Measurements from ENCODE around the gene CDK5R2. TPM values are rescaled to one million over a fixed set of nuclear protein-coding genes. Genes with fewer than 3 reads are reported as not detected.

The CDK5R2 gene
- total RNA-seq, 1 donor from 2014 or later: not detected

- no peak overlapping the region for H3K27ac Mint-ChIP-seq
- H3K4me3 Mint-ChIP-seq (ENCODE audit: low read depth): no peak overlapping the region
- intact Hi-C loops (cut with micrococcal nuclease): loop anchor here (10.0 kb wide), 1 partner anchor 201 kb away; the partner anchor contains the start of gene CYP27A1
- H3K9me3 Mint-ChIP-seq: no peaks in the 10 kb centered on the region
- peaks cover 7% of the 10 kb centered on the region for H3K4me1 Mint-ChIP-seq (ENCODE audit: low read depth)
- H3K36me3 Mint-ChIP-seq (ENCODE audit: low read depth): no peaks in the 10 kb centered on the region
- H3K27me3 Mint-ChIP-seq (ENCODE audit: low read depth): peaks cover 80% of the 10 kb centered on the region
- DNase-seq (ENCODE audit: low spot score): no peak
Observed at GRCh38 chr2:218985325-218986091, 26.0 kb downstream of the CDK5R2 start.

- Mint-ChIP-seq H3K36me3 (ENCODE audit: low read depth) (no peaks in the 10 kb centered on the region), H3K27ac (no peak overlapping the region), H3K9me3 (no peaks in the 10 kb centered on the region), H3K27me3 (ENCODE audit: low read depth) (peaks cover 83% of the 10 kb centered on the region), H3K4me1 (ENCODE audit: low read depth) (peaks cover 2% of the 10 kb centered on the region), H3K4me3 (ENCODE audit: low read depth) (no peak overlapping the region)
- intact Hi-C loops (cut with micrococcal nuclease): loop anchor here (10.0 kb wide), 1 partner anchor 201 kb away; the partner anchor contains the start of gene CYP27A1
- no peak for DNase-seq (ENCODE audit: low spot score)
Observed at GRCh38 chr2:218986148-218986761, 26.8 kb downstream of the CDK5R2 start.

GRCh38 chr2:218988164-218988563 is 28.7 kb downstream of the CDK5R2 start:
- Mint-ChIP-seq H3K4me1 (ENCODE audit: low read depth) (peaks cover 1% of the 10 kb centered on the region), H3K27me3 (ENCODE audit: low read depth) (peaks cover 82% of the 10 kb centered on the region), H3K27ac (no peak overlapping the region), H3K36me3 (ENCODE audit: low read depth) (no peaks in the 10 kb centered on the region), H3K4me3 (ENCODE audit: low read depth) (no peak overlapping the region), H3K9me3 (no peaks in the 10 kb centered on the region)
- no peak for DNase-seq (ENCODE audit: low spot score)
- intact Hi-C loops (cut with micrococcal nuclease): loop anchor here (10.0 kb wide), 1 partner anchor 203 kb away; the partner anchor contains the start of gene CYP27A1

- intact Hi-C loops (cut with micrococcal nuclease): loop anchor here (10.0 kb wide), 1 partner anchor 204 kb away; the partner anchor contains the start of gene CYP27A1
- DNase-seq (ENCODE audit: low spot score): no peak
- Mint-ChIP-seq H3K9me3 (no peaks in the 10 kb centered on the region), H3K27ac (no peak overlapping the region), H3K4me1 (ENCODE audit: low read depth) (peaks cover 1% of the 10 kb centered on the region), H3K36me3 (ENCODE audit: low read depth) (no peaks in the 10 kb centered on the region), H3K4me3 (ENCODE audit: low read depth) (no peak overlapping the region), H3K27me3 (ENCODE audit: low read depth) (peaks cover 78% of the 10 kb centered on the region)
Observed at GRCh38 chr2:218988650-218989049, 29.2 kb downstream of the CDK5R2 start.

GRCh38 chr2:218990052-218990451 is 30.6 kb downstream of the CDK5R2 start:
- Mint-ChIP-seq H3K27ac (no peak overlapping the region), H3K4me3 (ENCODE audit: low read depth) (no peak overlapping the region), H3K36me3 (ENCODE audit: low read depth) (no peaks in the 10 kb centered on the region), H3K27me3 (ENCODE audit: low read depth) (peaks cover 81% of the 10 kb centered on the region), H3K9me3 (no peaks in the 10 kb centered on the region), H3K4me1 (ENCODE audit: low read depth) (no peaks in the 10 kb centered on the region)
- intact Hi-C loops (cut with micrococcal nuclease): no loop called here
- no peak for DNase-seq (ENCODE audit: low spot score)

- H3K27me3 Mint-ChIP-seq (ENCODE audit: low read depth): peaks cover 83% of the 10 kb centered on the region
- intact Hi-C loops (cut with micrococcal nuclease): no loop called here
- DNase-seq (ENCODE audit: low spot score): no peak
- no peaks in the 10 kb centered on the region for H3K36me3 Mint-ChIP-seq (ENCODE audit: low read depth)
- H3K9me3 Mint-ChIP-seq: no peaks in the 10 kb centered on the region
- no peak overlapping the region for H3K4me3 Mint-ChIP-seq (ENCODE audit: low read depth)
- H3K4me1 Mint-ChIP-seq (ENCODE audit: low read depth): no peaks in the 10 kb centered on the region
- H3K27ac Mint-ChIP-seq: no peak overlapping the region
Observed at GRCh38 chr2:218990612-218991011, 31.1 kb downstream of the CDK5R2 start.

- Mint-ChIP-seq H3K27ac (no peak overlapping the region), H3K4me1 (ENCODE audit: low read depth) (peaks cover 2% of the 10 kb centered on the region), H3K9me3 (no peaks in the 10 kb centered on the region), H3K4me3 (ENCODE audit: low read depth) (no peak overlapping the region), H3K27me3 (ENCODE audit: low read depth) (peaks cover 82% of the 10 kb centered on the region), H3K36me3 (ENCODE audit: low read depth) (no peaks in the 10 kb centered on the region)
- intact Hi-C loops (cut with micrococcal nuclease): no loop called here
- no peak for DNase-seq (ENCODE audit: low spot score)
Observed at GRCh38 chr2:218991674-218992168, 32.3 kb downstream of the CDK5R2 start.

- Mint-ChIP-seq H3K36me3 (ENCODE audit: low read depth) (no peaks in the 10 kb centered on the region), H3K4me3 (ENCODE audit: low read depth) (no peak overlapping the region), H3K4me1 (ENCODE audit: low read depth) (peaks cover 2% of the 10 kb centered on the region), H3K27ac (no peak overlapping the region), H3K9me3 (no peaks in the 10 kb centered on the region), H3K27me3 (ENCODE audit: low read depth) (peaks cover 80% of the 10 kb centered on the region)
- no peak for DNase-seq (ENCODE audit: low spot score)
- intact Hi-C loops (cut with micrococcal nuclease): no loop called here
Observed at GRCh38 chr2:218992196-218992595, 32.7 kb downstream of the CDK5R2 start.

GRCh38 chr2:218992703-218993344 is 33.4 kb downstream of the CDK5R2 start:
- H3K27ac Mint-ChIP-seq: no peak overlapping the region
- peaks cover 2% of the 10 kb centered on the region for H3K4me1 Mint-ChIP-seq (ENCODE audit: low read depth)
- H3K27me3 Mint-ChIP-seq (ENCODE audit: low read depth): peaks cover 78% of the 10 kb centered on the region
- no peaks in the 10 kb centered on the region for H3K36me3 Mint-ChIP-seq (ENCODE audit: low read depth)
- H3K9me3 Mint-ChIP-seq: no peaks in the 10 kb centered on the region
- DNase-seq (ENCODE audit: low spot score): no peak
- no peak overlapping the region for H3K4me3 Mint-ChIP-seq (ENCODE audit: low read depth)
- intact Hi-C loops (cut with micrococcal nuclease): no loop called here

- no peak for DNase-seq (ENCODE audit: low spot score)
- intact Hi-C loops (cut with micrococcal nuclease): loop anchor here (2.0 kb wide), 1 partner anchor 65 kb away; no protein-coding TSS in a partner anchor
- no peak within 1 kb of the TSS for H3K27ac Mint-ChIP-seq
- no peak within 1 kb of the TSS for H3K4me3 Mint-ChIP-seq (ENCODE audit: low read depth)
- H3K4me1 Mint-ChIP-seq (ENCODE audit: low read depth): peaks cover 2% of the 10 kb centered on the region
- peaks cover 82% of the 10 kb centered on the region for H3K27me3 Mint-ChIP-seq (ENCODE audit: low read depth)
- H3K9me3 Mint-ChIP-seq: no peaks in the 10 kb centered on the region
- no peaks in the 10 kb centered on the region for H3K36me3 Mint-ChIP-seq (ENCODE audit: low read depth)
Observed at GRCh38 chr2:218993345-218994315, 34.2 kb downstream of the CDK5R2 start, which contains the start of gene CRYBA2. TSS of gene CRYBA2 (minus strand) at chr2:218993422. CDS start at chr2:218993176, 246 bp downstream.

- H3K36me3 Mint-ChIP-seq (ENCODE audit: low read depth): no peaks in the 10 kb centered on the region
- H3K4me3 Mint-ChIP-seq (ENCODE audit: low read depth): no peak overlapping the region
- intact Hi-C loops (cut with micrococcal nuclease): loop anchor here (2.0 kb wide), 1 partner anchor 63 kb away; no protein-coding TSS in a partner anchor
Observed at GRCh38 chr2:218995561-218995960, 36.1 kb downstream of the CDK5R2 start.

More at GRCh38 chr2:218995561-218995960, 36.1 kb downstream of the CDK5R2 start:
- H3K27me3 Mint-ChIP-seq (ENCODE audit: low read depth): peaks cover 75% of the 10 kb centered on the region
- DNase-seq (ENCODE audit: low spot score): no peak
- H3K4me1 Mint-ChIP-seq (ENCODE audit: low read depth): peaks cover 2% of the 10 kb centered on the region
- no peak overlapping the region for H3K27ac Mint-ChIP-seq
- H3K9me3 Mint-ChIP-seq: no peaks in the 10 kb centered on the region

All from activated T-helper 2 cell treated with anti-CD3 and anti-CD28 coated beads, Interferon-gamma antibody, Interleukin-2, Interleukin-4, amounts not matched to agents 10 μg/mL and 5 μg/mL and 100 μg/mL, durations not matched to agents 14 hours and 24 hours and 36 hours (primary cell).